Central memory CD4-positive, alpha-beta T cell (primary cell): Measurements from ENCODE around the gene TENM3.

Source experiments
- DNase-seq: peaks from one replicate; pipeline ENCODE4 v3.0.0; 2022

The TENM3 gene

GRCh38 chr4:182577411-182577810 lies 334.2 kb downstream of the TENM3 start:
- DNase-seq: no peak

- no peak for DNase-seq
These were observed 335.2 kb downstream of the TENM3 start for GRCh38 chr4:182578402-182578801.

- no peak for DNase-seq
These were observed 339.0 kb downstream of the TENM3 start for GRCh38 chr4:182582245-182582644.

GRCh38 chr4:182583703-182584415 lies 340.7 kb downstream of the TENM3 start:
- no peak for DNase-seq

GRCh38 chr4:182585321-182585720 lies 342.1 kb downstream of the TENM3 start:
- DNase-seq: no peak

GRCh38 chr4:182589100-182589499 lies 345.9 kb downstream of the TENM3 start:
- DNase-seq: no peak

GRCh38 chr4:182593402-182593801 lies 350.2 kb downstream of the TENM3 start:
- DNase-seq: no peak

- no peak for DNase-seq
These were observed 350.7 kb downstream of the TENM3 start for GRCh38 chr4:182593864-182594263.

GRCh38 chr4:182600093-182600492 lies 356.9 kb downstream of the TENM3 start:
- no peak for DNase-seq

- no peak for DNase-seq
These were observed 357.7 kb downstream of the TENM3 start for GRCh38 chr4:182600856-182601255.

- no peak for DNase-seq
These were observed 361.0 kb downstream of the TENM3 start for GRCh38 chr4:182604161-182604622.

- no peak for DNase-seq
These were observed 361.8 kb downstream of the TENM3 start for GRCh38 chr4:182604953-182605352.

GRCh38 chr4:182608525-182608924 lies 365.3 kb downstream of the TENM3 start:
- no peak for DNase-seq

- DNase-seq: no peak
These were observed 373.3 kb downstream of the TENM3 start for GRCh38 chr4:182616476-182616875.

GRCh38 chr4:182619660-182620059 lies 376.5 kb downstream of the TENM3 start:
- no peak for DNase-seq

- DNase-seq: no peak
These were observed 377.1 kb downstream of the TENM3 start for GRCh38 chr4:182620111-182620980.

- DNase-seq: no peak
These were observed 381.1 kb downstream of the TENM3 start for GRCh38 chr4:182624281-182624680.

- DNase-seq: no peak
These were observed 382.0 kb downstream of the TENM3 start for GRCh38 chr4:182625193-182625592.

GRCh38 chr4:182627996-182628395 lies 384.8 kb downstream of the TENM3 start:
- no peak for DNase-seq

- DNase-seq: no peak
These were observed 385.3 kb downstream of the TENM3 start for GRCh38 chr4:182628544-182628943.

- no peak for DNase-seq
These were observed 385.9 kb downstream of the TENM3 start for GRCh38 chr4:182629096-182629495.

GRCh38 chr4:182640491-182640890 lies 397.3 kb downstream of the TENM3 start:
- DNase-seq: no peak

- DNase-seq: no peak
These were observed 397.7 kb downstream of the TENM3 start for GRCh38 chr4:182640932-182641331.

GRCh38 chr4:182642831-182643230 lies 399.6 kb downstream of the TENM3 start:
- DNase-seq: no peak
